GM12875 (cell line): Measurements from ENCODE around the gene HDAC6.

ENCODE experiments used
- H3K4me3 ChIP-seq: one replicate; pipeline ENCODE4 v1.5.1; 2011; ENCODE audit warnings: low read depth, low read length, control low read depth
- CTCF ChIP-seq: IDR thresholded peaks from 2 replicates; pipeline ENCODE4 v1.5.1; 2011; ENCODE audit warnings: low read depth, mild to moderate bottlenecking, control low read depth, inconsistent platforms, low read length, moderate library complexity, borderline replicate concordance; ENCODE audit not compliant: insufficient read depth

HDAC6 gene

GRCh38 chrX:48772602-48773001 is 29.3 kb upstream of the HDAC6 start:
- no peak overlapping the region for H3K4me3 ChIP-seq
- no peak for TF ChIP-seq CTCF

GRCh38 chrX:48776818-48777439 is 24.9 kb upstream of the HDAC6 start:
- TF ChIP-seq CTCF: no peak
- H3K4me3 ChIP-seq: no peak overlapping the region

- TF ChIP-seq CTCF: no peak
- no peak overlapping the region for H3K4me3 ChIP-seq
These were observed 22.5 kb upstream of the HDAC6 start for GRCh38 chrX:48779399-48779798.

- no peak for TF ChIP-seq CTCF
These were observed 20.2 kb upstream of the HDAC6 start for GRCh38 chrX:48781705-48782104.

GRCh38 chrX:48782216-48782615 is 19.7 kb upstream of the HDAC6 start:
- no peak for TF ChIP-seq CTCF

More at GRCh38 chrX:48781705-48782104, 20.2 kb upstream of the HDAC6 start:
- H3K4me3 ChIP-seq: no peak overlapping the region

GRCh38 chrX:48782795-48783194 is 19.1 kb upstream of the HDAC6 start:
- no peak for TF ChIP-seq CTCF
- no peak overlapping the region for H3K4me3 ChIP-seq

More at GRCh38 chrX:48782216-48782615, 19.7 kb upstream of the HDAC6 start:
- no peak overlapping the region for H3K4me3 ChIP-seq

- TF ChIP-seq CTCF: no peak
- H3K4me3 ChIP-seq: no peak overlapping the region
These were observed 17.1 kb upstream of the HDAC6 start for GRCh38 chrX:48784726-48785125.
